ENCODE data around the gene GLIPR2.

GRCh38 chr9:36164989-36165388 lies 28.5 kb downstream of the GLIPR2 start:
- TF ChIP-seq CTCF (IDR thresholded peaks at IDR 0.05) (no peak), ZFX (IDR thresholded peaks at IDR 0.05; ENCODE audit: borderline replicate concordance) (no peak)

Measured in 22Rv1 (cell line).